8988T (cell line): ENCODE data around the gene MOV10L1.
"Not testable (repeated sequence)": the region's sequence is repeated elsewhere in the genome, so short reads cannot be mapped to it uniquely, and the experiment has no call there.

Experiments used
- DNase-seq: peaks from one replicate; pipeline ENCODE4 v3.0.0; 2011

Gene MOV10L1

GRCh38 chr22:50141462-50141861, 51.7 kb downstream of the MOV10L1 start:
- DNase-seq, result no peak

GRCh38 chr22:50141891-50142363, 52.1 kb downstream of the MOV10L1 start:
- DNase-seq, result no peak

- no peak for DNase-seq
Measured at GRCh38 chr22:50143096-50143495, 53.3 kb downstream of the MOV10L1 start.

GRCh38 chr22:50144005-50144614, 54.3 kb downstream of the MOV10L1 start:
- DNase-seq, result no peak

- DNase-seq, result no peak
Measured at GRCh38 chr22:50145721-50146438, 56.1 kb downstream of the MOV10L1 start.

GRCh38 chr22:50146439-50147238, 56.8 kb downstream of the MOV10L1 start:
- DNase-seq, result no peak

- not testable (repeated sequence) for DNase-seq
Measured at GRCh38 chr22:50147258-50148165, 57.7 kb downstream of the MOV10L1 start.

- no peak for DNase-seq
Measured at GRCh38 chr22:50148166-50148500, 58.3 kb downstream of the MOV10L1 start.

- peak; percentile 87 for DNase-seq
Measured at GRCh38 chr22:50148991-50149721, 59.4 kb downstream of the MOV10L1 start.

GRCh38 chr22:50150161-50151129, 60.6 kb downstream of the MOV10L1 start:
- DNase-seq, result no peak

- no peak for DNase-seq
Measured at GRCh38 chr22:50151571-50152537, 62.0 kb downstream of the MOV10L1 start.

GRCh38 chr22:50153056-50153755, 63.4 kb downstream of the MOV10L1 start:
- DNase-seq, result no peak

GRCh38 chr22:50153756-50154140, 63.9 kb downstream of the MOV10L1 start:
- no peak for DNase-seq

GRCh38 chr22:50157709-50158375, 68.0 kb downstream of the MOV10L1 start:
- DNase-seq, result no peak

GRCh38 chr22:50160947-50161346, 71.1 kb downstream of the MOV10L1 start:
- DNase-seq, result no peak

GRCh38 chr22:50161508-50162390, 71.9 kb downstream of the MOV10L1 start:
- DNase-seq, result no peak

- DNase-seq, result no peak
Measured at GRCh38 chr22:50162391-50162956, 72.7 kb downstream of the MOV10L1 start.
